ENCODE data around the gene SYNM.
"Not testable (repeated sequence)": the region's sequence is repeated elsewhere in the genome, so short reads cannot be mapped to it uniquely, and the experiment has no call there.

The SYNM gene, protein sequence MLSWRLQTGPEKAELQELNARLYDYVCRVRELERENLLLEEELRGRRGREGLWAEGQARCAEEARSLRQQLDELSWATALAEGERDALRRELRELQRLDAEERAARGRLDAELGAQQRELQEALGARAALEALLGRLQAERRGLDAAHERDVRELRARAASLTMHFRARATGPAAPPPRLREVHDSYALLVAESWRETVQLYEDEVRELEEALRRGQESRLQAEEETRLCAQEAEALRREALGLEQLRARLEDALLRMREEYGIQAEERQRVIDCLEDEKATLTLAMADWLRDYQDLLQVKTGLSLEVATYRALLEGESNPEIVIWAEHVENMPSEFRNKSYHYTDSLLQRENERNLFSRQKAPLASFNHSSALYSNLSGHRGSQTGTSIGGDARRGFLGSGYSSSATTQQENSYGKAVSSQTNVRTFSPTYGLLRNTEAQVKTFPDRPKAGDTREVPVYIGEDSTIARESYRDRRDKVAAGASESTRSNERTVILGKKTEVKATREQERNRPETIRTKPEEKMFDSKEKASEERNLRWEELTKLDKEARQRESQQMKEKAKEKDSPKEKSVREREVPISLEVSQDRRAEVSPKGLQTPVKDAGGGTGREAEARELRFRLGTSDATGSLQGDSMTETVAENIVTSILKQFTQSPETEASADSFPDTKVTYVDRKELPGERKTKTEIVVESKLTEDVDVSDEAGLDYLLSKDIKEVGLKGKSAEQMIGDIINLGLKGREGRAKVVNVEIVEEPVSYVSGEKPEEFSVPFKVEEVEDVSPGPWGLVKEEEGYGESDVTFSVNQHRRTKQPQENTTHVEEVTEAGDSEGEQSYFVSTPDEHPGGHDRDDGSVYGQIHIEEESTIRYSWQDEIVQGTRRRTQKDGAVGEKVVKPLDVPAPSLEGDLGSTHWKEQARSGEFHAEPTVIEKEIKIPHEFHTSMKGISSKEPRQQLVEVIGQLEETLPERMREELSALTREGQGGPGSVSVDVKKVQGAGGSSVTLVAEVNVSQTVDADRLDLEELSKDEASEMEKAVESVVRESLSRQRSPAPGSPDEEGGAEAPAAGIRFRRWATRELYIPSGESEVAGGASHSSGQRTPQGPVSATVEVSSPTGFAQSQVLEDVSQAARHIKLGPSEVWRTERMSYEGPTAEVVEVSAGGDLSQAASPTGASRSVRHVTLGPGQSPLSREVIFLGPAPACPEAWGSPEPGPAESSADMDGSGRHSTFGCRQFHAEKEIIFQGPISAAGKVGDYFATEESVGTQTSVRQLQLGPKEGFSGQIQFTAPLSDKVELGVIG (N-terminal part only)

DNA sequence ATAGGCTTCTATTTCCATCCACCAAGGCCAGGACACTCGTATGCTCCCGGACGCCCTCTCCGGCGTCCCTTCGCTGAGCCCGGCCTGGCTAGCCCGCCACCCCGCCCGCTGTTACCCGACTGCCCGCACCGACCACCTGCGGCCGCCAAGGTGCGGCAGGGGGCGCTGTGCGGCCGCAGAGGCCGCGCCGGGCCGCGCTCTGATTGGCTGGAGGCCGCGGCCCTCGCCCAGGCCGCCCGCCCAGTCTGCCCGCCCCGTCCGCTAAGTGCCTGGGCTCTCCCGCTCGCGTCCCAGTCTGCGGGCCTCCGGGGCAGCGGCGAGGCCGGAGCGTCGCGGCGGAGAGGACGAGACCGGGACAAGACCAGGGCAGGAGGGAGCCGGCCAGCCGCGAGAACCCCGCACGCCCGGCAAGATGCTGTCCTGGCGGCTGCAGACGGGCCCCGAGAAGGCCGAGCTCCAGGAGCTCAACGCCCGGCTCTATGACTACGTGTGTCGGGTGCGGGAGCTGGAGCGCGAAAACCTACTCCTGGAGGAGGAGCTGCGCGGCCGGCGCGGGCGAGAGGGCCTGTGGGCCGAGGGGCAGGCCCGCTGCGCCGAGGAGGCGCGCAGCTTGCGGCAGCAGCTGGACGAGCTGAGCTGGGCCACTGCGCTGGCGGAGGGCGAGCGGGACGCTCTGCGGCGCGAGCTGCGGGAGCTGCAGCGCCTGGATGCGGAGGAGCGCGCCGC is at the start of gene SYNM:
Gene SYNM, plus strand, starts transcription at position 293 of the 726 bp plus-strand sequence. Its CDS starts 120 bp downstream, at position 413.
- no peak for DNase-seq

DNA sequence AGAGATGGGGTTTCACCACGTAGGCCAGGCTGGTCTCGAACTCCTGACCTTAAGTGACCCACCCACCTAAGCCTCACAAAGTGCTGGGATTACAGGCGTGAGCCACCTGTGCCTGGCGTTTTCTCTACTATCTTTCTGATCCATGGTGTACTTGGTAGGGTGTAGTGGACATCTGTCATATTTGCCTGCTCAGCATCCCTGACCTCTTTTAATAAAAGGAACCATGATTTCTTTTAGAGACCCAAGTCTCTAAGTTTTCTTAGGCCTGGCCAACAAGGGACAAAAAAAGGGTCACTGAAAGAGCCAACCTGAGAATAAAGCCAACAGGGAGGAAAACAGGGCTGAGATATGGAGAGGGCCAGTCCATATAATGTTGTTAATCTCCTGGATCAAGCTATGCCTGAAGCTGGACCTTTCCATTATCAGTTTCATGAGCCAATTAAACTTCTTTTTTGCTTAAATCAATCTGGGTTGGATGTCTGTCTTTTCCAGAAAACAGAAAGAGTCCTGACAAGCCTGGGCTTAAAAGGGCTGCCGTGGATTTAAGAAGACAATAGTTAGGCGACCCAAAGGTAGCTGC is 49.2 kb upstream of the SYNM start:
- no peak for DNase-seq

DNA sequence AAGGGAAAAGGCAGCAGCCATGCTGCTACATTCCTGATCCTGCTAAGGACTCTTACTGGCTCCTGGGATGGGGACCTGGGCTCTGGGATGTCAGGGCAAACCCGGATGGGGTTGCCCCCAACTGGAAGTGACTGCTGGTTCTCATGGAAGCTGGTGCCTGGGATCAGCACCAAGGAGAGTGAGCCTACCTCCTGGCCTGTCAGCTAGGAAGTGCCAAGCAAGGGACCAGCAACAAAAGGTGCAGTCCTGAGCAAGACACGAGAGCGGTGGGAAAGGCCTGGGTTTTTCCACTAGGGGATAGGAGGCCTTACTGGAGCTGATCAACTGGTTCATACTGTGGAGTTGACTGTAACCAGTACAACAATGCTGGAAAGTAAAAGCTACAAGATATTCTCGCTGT is 47.9 kb upstream of the SYNM start:
- no peak for DNase-seq

DNA sequence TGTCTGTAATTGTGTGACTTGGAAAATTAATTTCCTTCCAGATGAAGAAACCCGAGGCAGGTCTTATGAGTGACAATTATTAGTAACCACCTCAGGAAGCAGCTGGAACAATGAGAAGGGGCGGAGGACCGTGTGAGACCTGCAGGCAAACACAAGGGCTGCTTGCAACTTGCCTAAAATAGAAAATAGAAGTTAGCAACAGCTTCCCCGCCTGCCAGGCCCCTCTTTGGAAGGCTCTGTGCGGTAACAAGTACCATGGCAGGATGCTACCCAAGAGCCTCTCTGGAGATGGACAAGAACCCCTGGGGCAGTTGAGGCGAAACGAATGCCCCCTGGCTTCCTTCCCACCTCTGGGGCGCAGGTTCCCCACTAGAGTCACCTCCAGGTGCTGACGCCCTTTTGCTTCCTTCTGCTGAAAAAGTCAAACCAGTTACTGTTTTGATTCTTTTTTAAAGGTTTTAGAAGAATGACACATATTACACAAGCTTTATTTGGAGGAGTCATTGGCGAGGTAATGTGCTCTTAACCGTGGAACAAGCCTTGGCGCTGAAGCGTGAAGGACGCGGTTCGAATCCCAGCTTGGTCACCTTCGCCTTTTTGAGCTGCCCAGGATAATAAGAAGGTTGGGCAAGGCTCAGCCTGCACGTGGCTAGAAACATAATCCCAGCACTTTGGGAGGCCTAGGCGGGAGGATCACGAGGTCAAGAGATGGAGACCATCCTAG is 47.0 kb upstream of the SYNM start:
- no peak for DNase-seq

DNA sequence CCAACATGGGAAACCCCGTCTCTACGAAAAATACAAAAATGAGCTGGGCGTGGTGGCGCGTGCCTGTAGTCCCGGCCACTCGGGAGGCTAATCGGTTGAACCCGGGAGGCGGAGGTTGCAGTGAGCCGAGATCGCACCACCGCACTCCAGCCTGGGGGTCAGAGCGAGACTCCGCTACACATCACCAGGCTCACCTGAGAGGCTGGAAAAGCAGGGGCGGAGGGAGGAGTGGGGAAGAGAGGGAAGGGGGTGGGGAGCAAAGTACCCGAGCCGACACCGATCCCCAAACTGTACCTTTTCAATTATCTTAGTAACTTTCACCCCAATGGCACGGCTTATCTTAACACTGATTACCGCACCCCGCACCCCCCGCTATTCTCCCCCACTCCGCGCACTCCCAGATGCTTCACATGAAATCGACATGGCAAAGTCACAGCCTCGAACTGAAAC is 46.4 kb upstream of the SYNM start:
- no peak for DNase-seq

DNA sequence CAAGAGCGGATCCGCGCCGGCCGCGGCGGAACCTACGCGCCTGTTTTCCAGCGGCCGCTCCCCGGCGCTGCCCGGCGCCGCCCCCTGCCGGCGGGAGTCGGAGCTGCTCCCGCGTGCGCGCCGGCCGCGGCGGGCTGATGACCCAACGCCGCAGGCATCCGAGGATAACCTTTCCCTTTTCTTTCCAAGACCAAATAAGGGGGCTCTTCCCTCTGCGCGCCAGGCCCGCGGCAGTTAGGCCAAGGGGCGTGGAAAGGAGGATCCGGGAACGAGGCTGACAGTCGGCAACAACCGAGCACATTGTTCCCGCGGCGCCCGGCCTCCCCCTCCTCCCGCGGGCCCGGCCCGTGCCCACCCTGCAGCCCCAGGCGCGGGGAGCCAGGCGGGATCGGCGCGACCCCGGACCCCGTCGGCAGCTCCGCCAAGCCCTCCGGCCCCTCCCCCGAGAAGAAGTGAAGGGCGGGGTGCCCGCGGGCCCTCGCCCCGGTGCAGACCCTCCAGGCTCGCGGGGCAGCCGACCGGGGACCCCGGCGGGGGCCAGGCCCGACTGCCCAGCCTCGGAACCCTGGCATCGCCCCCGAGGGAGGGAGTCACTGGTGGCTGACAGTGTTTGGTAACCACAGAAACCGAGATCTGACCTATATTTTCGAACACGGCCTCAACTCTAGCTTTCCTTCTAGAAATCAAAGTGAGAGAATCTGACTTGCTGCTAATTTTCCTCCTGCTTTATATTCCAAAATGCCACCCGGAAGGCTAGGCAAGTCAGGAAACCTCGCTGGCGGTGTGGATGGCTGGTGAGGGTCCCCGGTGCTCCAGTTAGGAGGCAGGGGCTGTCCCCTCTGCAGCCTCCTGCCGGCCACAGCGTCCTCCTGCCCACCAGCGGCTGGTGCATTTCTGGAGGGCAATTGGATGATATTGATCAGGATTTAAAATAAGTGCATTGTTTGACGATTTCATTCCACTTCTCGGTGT is 45.6 kb upstream of the SYNM start:
- DNase-seq, result no peak

DNA sequence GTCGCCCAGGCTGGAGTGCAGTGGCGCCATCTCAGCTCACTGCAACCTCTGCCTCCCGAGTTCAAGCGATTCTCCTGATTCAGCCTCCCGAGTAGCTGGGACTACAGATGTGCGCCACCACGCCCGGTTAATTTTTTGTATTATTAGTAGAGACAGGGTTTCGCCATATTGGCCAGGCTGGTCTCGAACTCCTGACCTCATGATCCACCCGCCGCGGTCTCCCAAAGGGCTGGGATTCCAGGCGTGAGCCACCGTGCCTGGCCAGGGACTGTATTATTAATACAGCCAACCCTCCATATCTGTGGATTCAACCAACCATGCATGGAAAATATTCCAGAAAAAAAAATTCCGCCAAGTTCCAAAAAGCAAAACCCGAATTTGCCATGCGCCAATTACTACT is 44.7 kb upstream of the SYNM start:
- DNase-seq, result not testable (repeated sequence)

DNA sequence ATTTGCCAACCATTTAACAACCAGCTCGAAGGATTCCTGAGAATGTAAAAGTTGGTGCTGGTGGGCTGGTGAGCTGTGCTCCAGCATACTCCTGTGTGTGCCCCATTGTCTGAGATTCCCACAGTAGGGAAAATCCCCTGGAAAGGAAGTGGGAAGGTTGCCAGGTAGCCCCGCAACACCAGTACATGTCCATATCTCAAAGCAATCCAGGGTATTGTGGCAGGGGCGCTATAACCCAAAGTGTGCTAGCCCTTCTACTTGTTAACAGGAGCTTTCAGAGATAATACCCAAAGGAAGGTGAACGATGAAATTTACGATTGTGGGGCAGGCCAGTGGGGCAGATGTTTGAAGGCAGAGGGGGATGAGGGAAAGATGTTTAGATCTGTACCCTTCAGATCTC is 42.7 kb upstream of the SYNM start:
- DNase-seq, result no peak

DNA sequence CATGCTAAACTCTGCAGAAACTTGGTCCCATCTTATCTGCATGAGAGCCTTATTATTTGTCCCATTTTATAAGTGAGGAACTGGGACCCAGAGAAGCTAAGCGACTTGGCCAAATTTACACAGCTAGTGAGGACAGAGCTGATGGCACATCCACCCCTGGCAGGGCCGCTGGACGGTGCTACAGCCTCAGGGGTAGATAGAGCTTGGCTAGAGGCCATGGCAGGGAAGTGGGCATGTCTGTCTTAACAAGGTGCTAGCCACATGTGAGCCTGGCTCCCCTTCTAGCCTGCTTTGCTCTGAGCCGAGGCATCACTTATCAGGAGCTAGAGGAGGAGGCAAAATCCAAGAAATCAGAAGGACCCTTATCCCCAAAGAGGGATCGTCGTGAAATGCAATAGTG is 36.7 kb upstream of the SYNM start:
- no peak for DNase-seq

DNA sequence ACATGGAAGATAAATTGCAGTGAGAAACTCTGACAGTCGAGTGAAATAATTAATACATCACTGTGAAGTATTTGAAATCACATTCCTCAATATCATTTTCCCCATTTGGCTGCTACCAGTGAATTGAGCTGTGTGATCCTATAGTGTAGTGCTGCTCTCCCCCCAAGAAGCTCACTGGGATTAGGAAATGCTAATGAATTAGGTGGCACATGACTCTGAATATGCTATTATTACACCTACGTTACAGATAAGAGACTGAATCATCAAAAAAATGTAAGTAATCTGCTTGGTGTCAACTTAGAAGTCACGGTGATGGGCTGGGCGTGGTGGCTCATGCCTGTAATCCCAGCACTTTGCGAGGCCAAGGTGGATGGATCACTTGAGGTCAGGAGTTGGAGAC is 34.7 kb upstream of the SYNM start:
- DNase-seq, result no peak

DNA sequence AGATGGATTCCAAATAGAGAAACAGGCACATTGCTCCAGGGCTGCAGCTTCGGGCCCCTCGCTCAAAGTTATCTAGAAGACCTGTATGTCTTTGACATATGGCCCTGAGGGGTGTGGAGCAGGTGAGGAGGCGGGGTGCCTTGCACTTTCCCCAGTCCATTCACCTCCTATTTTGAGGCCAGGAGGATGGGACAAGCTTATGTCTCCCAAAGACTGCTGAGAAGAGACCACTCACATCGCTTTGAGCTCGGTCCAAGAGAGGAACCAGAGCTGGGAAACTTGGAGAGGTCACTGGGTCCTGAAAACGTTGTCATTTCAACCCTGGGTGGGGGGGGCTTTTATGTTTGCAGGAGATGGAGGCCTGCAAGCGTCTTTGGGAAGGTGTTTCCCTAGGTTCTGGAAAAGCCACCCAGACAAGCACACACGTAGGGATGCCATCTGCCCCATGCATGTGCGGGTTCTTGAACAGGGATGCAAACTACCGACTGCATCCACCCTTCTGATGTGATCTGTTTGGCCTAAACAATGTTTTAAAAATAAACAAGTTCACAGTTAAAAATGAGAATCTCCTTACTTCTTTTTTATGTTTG is 33.7 kb upstream of the SYNM start:
- DNase-seq, result no peak

DNA sequence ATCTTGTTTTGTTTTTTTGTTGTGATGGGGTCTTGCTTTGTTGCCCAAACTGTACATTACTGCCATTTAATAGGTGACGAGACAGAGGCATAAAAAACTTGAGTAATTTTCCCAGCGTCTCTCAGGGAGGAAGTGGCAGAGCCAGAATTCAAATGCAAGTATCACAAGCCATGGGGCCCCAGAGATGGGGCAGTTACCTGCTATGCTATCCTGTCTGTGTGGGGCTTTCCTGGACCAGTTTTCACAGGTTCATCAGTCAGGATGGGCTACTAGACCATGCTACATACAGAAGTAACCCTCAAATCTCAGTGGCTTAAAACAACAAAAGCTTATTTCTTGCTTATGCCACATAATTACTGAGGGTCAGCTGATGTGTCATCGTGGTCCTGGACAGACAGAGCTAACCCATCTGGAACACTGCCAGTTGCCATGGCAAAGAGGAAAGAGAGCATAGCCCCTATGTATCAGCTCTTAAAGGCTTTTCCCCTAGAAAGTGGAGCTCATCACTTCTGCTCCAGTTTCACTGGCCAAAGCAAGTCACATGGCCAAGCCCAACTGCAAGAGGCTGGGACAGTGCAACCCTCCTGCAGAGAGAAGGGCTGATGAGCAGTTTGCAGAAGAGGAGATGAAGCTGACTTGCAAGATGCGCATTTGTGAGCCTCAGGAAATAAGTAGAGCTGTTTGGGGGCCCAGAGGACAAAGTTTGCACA is 31.7 kb upstream of the SYNM start:
- DNase-seq, result no peak

DNA sequence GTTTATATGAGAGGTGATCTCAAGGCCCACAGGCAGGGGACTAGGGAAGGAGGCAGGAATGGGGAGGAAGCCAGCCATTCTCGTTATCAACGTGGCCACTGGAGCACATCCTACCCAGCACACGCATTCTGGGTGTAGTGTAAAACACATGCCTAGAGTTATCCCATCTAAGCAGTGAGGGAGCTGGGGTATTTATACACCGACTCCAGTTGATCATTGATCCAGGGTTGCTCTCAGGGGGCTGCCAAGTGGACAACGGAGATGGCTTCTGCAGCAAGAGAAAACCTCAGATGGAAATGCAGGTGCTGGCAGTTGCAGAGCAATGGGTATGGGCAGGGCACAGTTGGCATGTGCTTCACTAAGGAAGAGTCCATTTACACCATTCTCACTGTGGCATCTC is 30.4 kb upstream of the SYNM start:
- no peak for DNase-seq

DNA sequence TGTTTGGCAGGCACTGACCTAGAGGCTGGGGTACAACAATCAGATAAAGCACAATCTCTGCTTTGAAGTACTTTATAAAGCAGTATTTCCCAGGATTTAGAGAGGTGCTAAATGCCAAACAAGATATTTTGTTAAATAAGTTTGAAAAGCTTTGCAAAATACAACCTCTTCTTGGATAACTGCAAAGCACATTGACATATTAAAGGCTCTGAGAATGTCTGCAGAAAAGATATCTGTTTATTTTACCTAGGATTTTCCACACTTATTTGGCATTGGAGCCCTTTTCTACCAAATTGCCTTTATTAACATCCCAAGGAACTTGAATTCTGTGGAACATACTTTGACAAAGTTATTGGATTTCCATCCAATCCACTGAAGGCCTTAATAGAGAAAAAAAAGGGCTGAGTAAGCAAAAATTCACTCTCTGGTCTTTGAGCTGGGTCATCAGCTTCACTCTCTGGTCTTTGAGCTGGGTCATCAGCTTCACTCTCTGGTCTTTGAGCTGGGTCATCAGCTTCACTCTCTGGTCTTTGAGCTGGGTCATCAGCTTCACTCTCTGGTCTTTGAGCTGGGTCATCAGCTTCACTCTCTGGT is 29.7 kb upstream of the SYNM start:
- not testable (repeated sequence) for DNase-seq

DNA sequence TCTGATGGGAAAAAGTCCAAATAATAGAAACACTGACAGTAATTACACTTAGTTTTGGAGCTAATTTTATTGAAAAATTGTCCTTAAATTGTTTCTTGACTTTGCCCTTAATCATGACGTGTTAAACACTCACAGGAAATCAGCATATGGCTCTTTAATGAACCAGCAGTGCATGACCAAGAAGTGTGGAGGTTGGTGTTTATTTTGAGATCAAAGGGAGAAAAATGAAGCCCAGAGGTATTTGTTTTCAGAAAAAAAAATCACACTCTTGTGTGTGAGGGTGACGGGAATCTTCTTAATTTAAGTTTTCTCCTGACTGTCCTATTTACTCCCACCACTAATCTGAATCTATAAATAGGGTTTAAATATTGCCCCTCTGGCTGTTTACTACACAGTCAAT is 28.8 kb upstream of the SYNM start:
- DNase-seq, result no peak

DNA sequence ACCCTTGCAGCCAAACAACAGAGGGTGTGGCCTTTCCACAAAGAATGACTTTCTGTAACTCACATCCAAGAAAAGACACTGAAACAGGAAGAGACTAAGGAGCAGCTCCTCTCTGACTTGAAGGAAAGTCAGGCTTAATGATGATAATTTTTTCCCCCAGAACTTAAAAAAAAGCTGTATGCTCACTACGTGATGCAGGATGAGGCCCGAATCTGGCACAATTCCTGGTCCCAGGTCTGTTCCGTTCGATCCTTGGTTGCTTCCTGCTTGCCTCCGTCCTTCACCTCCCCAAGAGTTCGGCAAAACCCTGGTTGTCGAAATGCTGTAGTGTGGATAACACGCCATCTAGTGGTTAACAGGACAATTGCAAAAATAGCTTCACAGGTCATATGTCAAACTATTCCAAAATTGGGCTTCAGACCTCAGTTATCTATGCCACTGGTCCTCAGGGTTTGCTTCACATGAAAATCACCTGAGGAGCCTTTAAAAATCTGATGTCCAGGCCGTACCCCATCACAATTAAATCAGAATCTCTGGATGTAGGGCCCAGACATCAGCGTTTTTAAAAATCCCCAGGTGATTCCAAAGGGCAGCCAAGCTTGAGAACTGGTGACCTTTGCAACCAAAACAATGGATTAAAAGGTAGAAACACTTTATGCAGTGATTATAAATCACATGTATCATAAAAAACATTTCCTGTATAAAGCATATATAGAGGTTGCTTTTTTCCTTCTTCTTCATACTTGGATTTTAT is 28.1 kb upstream of the SYNM start:
- peak; percentile 46 for DNase-seq

DNA sequence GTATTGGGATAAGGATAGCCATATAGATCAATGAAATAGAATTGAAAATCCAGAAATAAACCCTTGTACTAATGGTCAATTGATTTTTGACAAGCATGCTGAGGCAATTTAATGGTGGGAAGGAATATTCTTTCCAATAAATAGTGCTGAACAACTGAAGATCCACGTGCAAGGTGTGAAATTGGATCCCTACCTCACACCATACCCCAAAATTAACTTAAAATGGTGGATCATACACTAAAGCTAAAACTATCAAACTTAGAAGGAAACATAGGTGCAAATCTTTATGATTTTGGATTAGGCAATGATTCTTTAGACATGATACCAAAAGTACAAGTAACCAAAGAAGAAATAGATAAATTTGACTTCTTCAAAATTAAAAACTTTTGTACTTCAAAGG is 22.1 kb upstream of the SYNM start:
- DNase-seq, result no peak

DNA sequence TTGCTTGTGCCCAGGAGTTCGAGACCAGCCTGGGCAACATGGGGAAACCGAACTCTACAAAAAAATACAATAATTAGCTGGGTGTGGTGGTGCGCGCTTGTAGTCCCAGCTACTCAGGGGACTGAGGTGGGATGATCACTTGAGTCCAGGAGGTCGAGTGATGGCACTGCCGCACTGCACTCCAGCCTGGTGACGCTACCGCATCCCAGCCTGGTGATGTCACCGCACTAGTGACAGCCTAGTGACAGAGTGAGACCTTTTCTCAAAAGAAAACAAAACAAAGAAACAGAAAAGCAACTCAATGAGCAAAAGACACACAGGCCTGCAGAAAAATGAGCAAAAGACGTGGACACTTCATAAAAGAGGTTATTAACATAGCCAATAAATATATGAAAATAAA is 19.9 kb upstream of the SYNM start:
- DNase-seq, result no peak
